ENCODE data around the gene AGAP1. TPM values are rescaled to one million over a fixed set of nuclear protein-coding genes. Genes with fewer than 3 reads are reported as not detected.

Gene AGAP1
- total and polyA plus RNA-seq, 2 donors (not counting 3 experiments of a cell fraction or from before 2014, with no cell fraction given), result 10.2 to 20.9 TPM

- H3K4me2 ChIP-seq (ENCODE audit: insufficient read depth, low read length), result no peak overlapping the region
- dilution Hi-C loops (cut with MboI; ENCODE audit: extremely low pct_ligation_motif_present, low sequenced_read_pairs), result no loop called here
- no TSS peak for BruUV-seq (replicated peaks)
- FAIRE-seq (no peak), DNase-seq (ENCODE audit: low read depth, low spot score) (no peak)
- H3K79me2 ChIP-seq (ENCODE audit: control insufficient read depth, insufficient read depth, low read length), result no peaks in the 10 kb centered on the region
- CTCF ChIA-PET, result interaction anchor here (1.0 to 1.6 kb wide), 3 partner anchors 12 to 164 kb away, joined by 3 to 5 read pairs (median 5); no protein-coding TSS in a partner anchor
- no peak overlapping the region for H3K27ac ChIP-seq (ENCODE audit: insufficient read depth, low read depth, low read length)
- no peaks in the 10 kb centered on the region for H3K36me3 ChIP-seq (ENCODE audit: control insufficient read depth in 2 of 2, extremely low read depth in 1 of 2, insufficient read depth in 2 of 2, low read length in 2 of 2)
- H2AFZ ChIP-seq (ENCODE audit: low read depth, low read length), result no peak overlapping the region
- TF ChIP-seq FOS (IDR thresholded peaks at IDR 0.05; ENCODE audit: borderline replicate concordance, insufficient read depth, low read length) (no peak), POLR2AphosphoS5 (IDR thresholded peaks at IDR 0.05; ENCODE audit: insufficient read depth, low read depth, low read length) (no peak), POLR2A (IDR thresholded peaks at IDR 0.05; ENCODE audit: low read depth, low read length) (no peak), EZH2 (IDR thresholded peaks at IDR 0.05; ENCODE audit: borderline replicate concordance, low read depth, low read length, severe bottlenecking) (no peak), JUN (IDR thresholded peaks at IDR 0.05; ENCODE audit: borderline replicate concordance, insufficient read depth, insufficient read length, low read depth) (no peak), MYC (IDR thresholded peaks at IDR 0.05; ENCODE audit: low read depth, low read length) (no peak), CTCF (IDR thresholded peaks at IDR 0.05; ENCODE audit: extremely low read depth in 1 of 2, insufficient read depth in 1 of 2, low read depth in 1 of 2, low read length in 2 of 2) (no peak), GATA2 (IDR thresholded peaks at IDR 0.05; ENCODE audit: insufficient read depth, insufficient read length, low read depth, low read length) (no peak), MAX (IDR thresholded peaks at IDR 0.05; ENCODE audit: insufficient read depth, insufficient read length) (no peak)
- no peak overlapping the region for H3K9ac ChIP-seq (replicated peaks; ENCODE audit: extremely low read depth, insufficient read depth, low read length)
- H3K4me3 ChIP-seq (replicated peaks in 1 of 3; ENCODE audit: insufficient read depth in 1 of 3, low read depth in 1 of 3, low read length in 3 of 3), result no peak overlapping the region
- POLR2A ChIA-PET, result interaction anchor here (0.5 kb wide), 1 partner anchor 10 kb away, joined by 10 read pairs; no protein-coding TSS in a partner anchor
- H3K4me1 ChIP-seq (ENCODE audit: control insufficient read depth, extremely low read depth, insufficient read depth, low read length), result no peaks in the 10 kb centered on the region
- H3K9me1 ChIP-seq (replicated peaks; ENCODE audit: control insufficient read depth, extremely low read depth, insufficient read depth, low read length), result no peaks in the 10 kb centered on the region
- no peaks in the 10 kb centered on the region for H3K9me3 ChIP-seq (replicated peaks; ENCODE audit: control insufficient read depth, insufficient read depth, low read length)
- H4K20me1 ChIP-seq (replicated peaks; ENCODE audit: control insufficient read depth, extremely low read depth, insufficient read depth, low read length), result no peaks in the 10 kb centered on the region
- no peaks in the 10 kb centered on the region for H3K27me3 ChIP-seq (ENCODE audit: control insufficient read depth in 2 of 2, insufficient read depth in 2 of 2, low read length in 2 of 2)
- intact Hi-C loops (cut with micrococcal nuclease), result no loop called here
Measured at GRCh38 chr2:235582081-235582686, 88.3 kb downstream of the AGAP1 start.

Measured in endothelial cell of umbilical vein (primary cell).